ENCODE measurements around the gene CACNB4. TPM values are rescaled to one million over a fixed set of nuclear protein-coding genes. Genes with fewer than 3 reads are reported as not detected.
"Not testable (repeated sequence)": the region's sequence is repeated elsewhere in the genome, so short reads cannot be mapped to it uniquely, and the experiment has no call there.

Gene CACNB4
- total and polyA plus RNA-seq, 10 donors: 0.14 to 5.1 (median 1.6) TPM

GRCh38 chr2:151878204-151878603 lies 220.6 kb downstream of the CACNB4 start:
- no peak overlapping the region for H3K27ac ChIP-seq

GRCh38 chr2:151875631-151876030 lies 223.2 kb downstream of the CACNB4 start:
- H3K4me3 ChIP-seq; H3K27me3 ChIP-seq (replicated peaks in 1 of 7); H3K36me3 ChIP-seq; H3K9me3 ChIP-seq; DNase-seq; H3K27ac ChIP-seq; H3K4me1 ChIP-seq; intact Hi-C loops (cut with DNase I; ENCODE audit: low total_unique reads): not testable (repeated sequence)
- WGBS, 5 donors: 84 to 90% (median 86%) methylated on average over 8 to 25 of the region's 34 CpGs; no CpG with 5 or more reads in 2 of the 5 donors

More at GRCh38 chr2:151878204-151878603, 220.6 kb downstream of the CACNB4 start:
- intact Hi-C loops (cut with DNase I; ENCODE audit: low total_unique reads): no loop called here
- no peaks in the 10 kb centered on the region for H3K9me3 ChIP-seq
- TF ChIP-seq POLR2AphosphoS5 (IDR thresholded peaks at IDR 0.05): no peak
- TF ChIP-seq POLR2A (IDR thresholded peaks at IDR 0.05): no peak
- TF ChIP-seq CTCF (IDR thresholded peaks at IDR 0.05 in 8 of 11, conservative IDR thresholded peaks at IDR 0.05 in 3 of 11): no peak
- no peak for DNase-seq
- no peak overlapping the region for H3K4me3 ChIP-seq
- peaks cover 0 to 5% (median 0%) of the 10 kb centered on the region in 6 donors for H3K4me1 ChIP-seq
- no peaks in the 10 kb centered on the region for H3K27me3 ChIP-seq (replicated peaks in 1 of 7)
- H3K36me3 ChIP-seq: no peaks in the 10 kb centered on the region

DNA sequence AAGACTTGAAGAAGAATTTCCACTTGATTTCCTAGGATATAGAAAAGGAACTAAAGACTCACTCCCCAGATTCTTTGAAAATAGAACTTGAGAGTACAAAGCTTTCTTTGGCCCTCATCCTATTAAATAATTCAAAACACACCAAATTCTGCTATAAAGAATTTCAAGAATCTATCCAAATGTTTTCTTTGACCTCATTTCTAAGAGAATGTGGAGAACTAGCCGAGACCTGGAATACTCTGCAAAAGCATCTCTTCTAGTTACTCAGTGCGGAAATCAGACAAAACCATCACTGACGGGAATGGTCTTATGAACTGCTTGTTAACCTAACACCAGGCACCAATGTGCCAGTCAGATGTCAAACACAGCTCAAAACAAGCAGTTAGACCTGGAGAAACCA lies 226.4 kb downstream of the CACNB4 start:
- Histone ChIP-seq H3K36me3 (no peaks in the 10 kb centered on the region), H3K27me3 (replicated peaks in 1 of 7) (no peaks in the 10 kb centered on the region), H3K4me3 (no peak overlapping the region), H3K9me3 (no peaks in the 10 kb centered on the region), H3K27ac (no peak overlapping the region), H3K4me1 (no peaks in the 10 kb centered on the region)
- no peak for DNase-seq
- intact Hi-C loops (cut with DNase I; ENCODE audit: low total_unique reads): no loop called here
- TF ChIP-seq POLR2AphosphoS5 (IDR thresholded peaks at IDR 0.05): no peak
- TF ChIP-seq CTCF (IDR thresholded peaks at IDR 0.05 in 8 of 11, conservative IDR thresholded peaks at IDR 0.05 in 3 of 11): no peak
- TF ChIP-seq POLR2A (IDR thresholded peaks at IDR 0.05): no peak
- 85 to 93% (median 93%) methylated on average over 3 of the region's 3 CpGs for WGBS, 5 donors

DNA sequence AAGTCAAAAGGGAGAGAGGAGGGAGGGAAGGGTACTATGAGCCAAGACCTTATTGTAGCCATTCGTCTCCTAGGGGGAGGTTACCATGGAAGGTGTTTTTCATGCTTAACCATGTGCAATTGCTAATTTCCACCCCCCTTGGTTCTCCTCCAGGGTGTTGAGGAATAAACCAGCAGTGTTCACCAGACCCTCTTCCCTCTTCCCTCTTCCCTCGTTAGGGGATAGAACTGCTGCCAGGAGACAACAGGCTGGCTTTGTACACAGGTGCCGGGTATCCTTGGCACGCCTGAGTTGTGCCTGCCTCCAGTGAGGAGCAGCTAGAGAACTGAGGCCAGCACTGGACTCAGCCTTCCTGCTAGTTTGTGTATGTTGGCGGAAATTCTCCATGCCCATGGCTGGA lies 229.6 kb downstream of the CACNB4 start:
- no peak for TF ChIP-seq CTCF (IDR thresholded peaks at IDR 0.05 in 8 of 11, conservative IDR thresholded peaks at IDR 0.05 in 3 of 11)

DNA sequence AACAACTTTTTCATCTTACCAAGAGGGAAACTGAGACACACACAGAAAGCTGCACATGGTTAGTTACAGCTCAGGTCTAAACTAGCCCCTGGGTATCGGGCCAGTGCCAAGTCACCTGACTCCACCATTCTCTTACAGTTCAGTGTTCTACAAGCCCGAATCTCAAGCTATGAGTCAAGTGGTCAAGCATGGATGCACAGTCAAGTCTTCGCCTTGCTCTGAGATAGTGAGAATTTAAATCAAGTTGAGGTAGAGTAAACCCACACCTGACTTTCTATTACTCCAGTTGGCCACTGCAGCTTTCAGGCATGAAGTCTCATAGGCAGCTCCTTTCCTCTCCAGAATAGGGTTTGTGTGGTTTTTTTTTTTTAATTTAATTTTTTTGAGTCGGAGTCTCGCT lies 236.1 kb downstream of the CACNB4 start:
- intact Hi-C loops (cut with DNase I; ENCODE audit: low total_unique reads): no loop called here
- Histone ChIP-seq H3K27me3 (replicated peaks in 1 of 7) (no peaks in the 10 kb centered on the region), H3K36me3 (no peaks in the 10 kb centered on the region), H3K27ac (no peak overlapping the region), H3K9me3 (no peaks in the 10 kb centered on the region), H3K4me1 (no peaks in the 10 kb centered on the region), H3K4me3 (no peak overlapping the region)
- WGBS, 5 donors: 80 to 92% (median 84%) methylated on average over 5 of the region's 5 CpGs
- TF ChIP-seq CTCF (IDR thresholded peaks at IDR 0.05 in 8 of 11, conservative IDR thresholded peaks at IDR 0.05 in 3 of 11) (no peak), POLR2A (IDR thresholded peaks at IDR 0.05) (no peak), POLR2AphosphoS5 (IDR thresholded peaks at IDR 0.05) (no peak)
- DNase-seq: no peak

More for the DNA sequence above, 229.6 kb downstream of the CACNB4 start:
- no peak for DNase-seq
- no peaks in the 10 kb centered on the region for H3K4me1 ChIP-seq
- no peaks in the 10 kb centered on the region for H3K9me3 ChIP-seq
- 85 to 95% (median 89%) methylated on average over 4 to 5 of the region's 5 CpGs for WGBS, 5 donors
- H3K4me3 ChIP-seq: no peak overlapping the region
- H3K27ac ChIP-seq: no peak overlapping the region
- no peaks in the 10 kb centered on the region for H3K27me3 ChIP-seq (replicated peaks in 1 of 7)
- H3K36me3 ChIP-seq: no peaks in the 10 kb centered on the region
- intact Hi-C loops (cut with DNase I; ENCODE audit: low total_unique reads): no loop called here
